Testis (tissue), 3 donors: ENCODE data around the gene CXorf49. TPM values are rescaled to one million over a fixed set of nuclear protein-coding genes. Genes with fewer than 3 reads are reported as not detected.

Source experiments
- DNase-seq: peaks from one replicate; pipeline ENCODE4 v3.0.0-alpha.2; 2019
- H3K27ac ChIP-seq, 2 donors: fragments of 200-600 bp; sonication (generic); one replicate each; pipeline ENCODE4 v1.5.1; 2019
- H3K27me3 ChIP-seq: fragments of 200-600 bp; sonication (generic); one replicate; pipeline ENCODE4 v1.5.1; 2019
- H3K36me3 ChIP-seq: fragments of 200-600 bp; sonication (generic); one replicate; pipeline ENCODE4 v1.5.1; 2017; ENCODE audit warnings: low read depth; ENCODE audit errors: missing control alignments
- H3K4me1 ChIP-seq: fragments of 200-600 bp; sonication (generic); one replicate; pipeline ENCODE4 v1.5.1; 2019
- H3K4me3 ChIP-seq, 2 donors: fragments of 200-600 bp; sonication (generic); one replicate each; pipeline ENCODE4 v1.5.1; 2017 to 2019
- H3K9me3 ChIP-seq: fragments of 200-600 bp; sonication (generic); one replicate; pipeline ENCODE4 v1.5.1; 2017
- CTCF ChIP-seq, 3 experiments: fragments of 450-650 bp in 2 of 3; fragments of 200-600 bp in 1 of 3; sonication (generic) in 1 of 3; IDR thresholded peaks; one replicate each; pipeline ENCODE4 v1.5.1; 2016 to 2019; ENCODE audit warnings: antibody characterized with exemption in 3 of 3, mild to moderate bottlenecking in 2 of 3, moderate library complexity in 1 of 3
- POLR2A ChIP-seq: fragments of 450-650 bp; IDR thresholded peaks from one replicate; pipeline ENCODE4 v1.6.1; 2017; ENCODE audit warnings: antibody characterized with exemption, mild to moderate bottlenecking, moderate library complexity
- WGBS, 2 donors: methylation state at CpG; one replicate each; pipeline ENCODE4 v1.1.5; 2018; 5-methylcytosine and 5-hydroxymethylcytosine counted together
- intact Hi-C: fragments of 100-400 bp; cut with DNase I; formaldehyde crosslinking; loops from one replicate; pipeline ENCODE4 v1.15.1; 2023; ENCODE audit warnings: low total_unique reads
- polyA plus RNA-seq: library from polyadenylated mRNA; stranded (reverse); fragments of 350-450 nt; fragmentation: Illumina TruSeq; extraction: RNeasy Lipid Tissue Mini Kit (QIAGEN cat#74804); gene quantifications from one replicate; pipeline ENCODE4 v1.2.3, GENCODE V29; 2014; ENCODE audit warnings: low read depth, low replicate concordance; ENCODE audit not compliant: insufficient read depth
- small RNA-seq, 2 donors: library from RNA; depleted of rRNA; stranded (forward); fragments of <200 nt; gene quantifications; one replicate each; pipeline ENCODE3, GENCODE V24; 2016
- total RNA-seq, 2 donors: library from RNA; depleted of rRNA; stranded (reverse); fragments of >200 nt; gene quantifications; one replicate each; pipeline ENCODE4 v1.2.3, GENCODE V29; 2016

The CXorf49 gene
- total and polyA plus RNA-seq, 3 donors from 2014 or later, result 6.0 to 19.1 (median 6.9) TPM

- peak within 1 kb of the TSS; percentile 4 to 23 for H3K4me3 ChIP-seq
- no peaks in the 10 kb centered on the region for H3K36me3 ChIP-seq
- intact Hi-C loops, result no loop called here
- H3K27me3 ChIP-seq, result no peaks in the 10 kb centered on the region
- no peak for TF ChIP-seq POLR2A
- WGBS, 2 donors, result 60 to 94% methylated on average over 6 to 27 of the region's 50 CpGs
- H3K27ac ChIP-seq, result no peak within 1 kb of the TSS
- DNase-seq, result peak; percentile 67
- no peaks in the 10 kb centered on the region for H3K9me3 ChIP-seq
- no peaks in the 10 kb centered on the region for H3K4me1 ChIP-seq
Measured at GRCh38 chrX:71667328-71668247, 50.5 kb downstream of the CXorf49 start, which contains the start of gene LOC101059915. Gene LOC101059915, plus strand, starts transcription at chrX:71667546.

- TF ChIP-seq CTCF (IDR thresholded peaks at IDR 0.05) (no peak), POLR2A (no peak)
- H3K27me3 ChIP-seq, result no peaks in the 10 kb centered on the region
- peak overlapping the region; percentile 4 to 23 for H3K4me3 ChIP-seq
- WGBS, 2 donors, result 55 to 71% methylated on average over 18 to 45 of the region's 48 CpGs
- H3K9me3 ChIP-seq, result no peaks in the 10 kb centered on the region
- intact Hi-C loops, result no loop called here
- H3K36me3 ChIP-seq, result no peaks in the 10 kb centered on the region
- no peak overlapping the region for H3K27ac ChIP-seq
- H3K4me1 ChIP-seq, result no peaks in the 10 kb centered on the region
- DNase-seq, result peak; percentile 53
Measured at GRCh38 chrX:71666240-71667223, 51.6 kb downstream of the CXorf49 start.

- no peaks in the 10 kb centered on the region for H3K27me3 ChIP-seq
- intact Hi-C loops, result no loop called here
Measured at GRCh38 chrX:71665747-71666146, 52.3 kb downstream of the CXorf49 start.

GRCh38 chrX:71664889-71665491 lies 53.1 kb downstream of the CXorf49 start:
- intact Hi-C loops, result no loop called here
- no peaks in the 10 kb centered on the region for H3K4me1 ChIP-seq
- no peak for TF ChIP-seq POLR2A
- no peak for TF ChIP-seq CTCF (IDR thresholded peaks at IDR 0.05)
- H3K27ac ChIP-seq, result no peak overlapping the region
- 71 to 77% methylated on average over 8 to 16 of the region's 16 CpGs for WGBS, 2 donors
- no peak overlapping the region for H3K4me3 ChIP-seq
- no peak for DNase-seq
- H3K27me3 ChIP-seq, result no peaks in the 10 kb centered on the region
- no peaks in the 10 kb centered on the region for H3K36me3 ChIP-seq
- H3K9me3 ChIP-seq, result no peaks in the 10 kb centered on the region

More at GRCh38 chrX:71665747-71666146, 52.3 kb downstream of the CXorf49 start:
- Histone ChIP-seq H3K36me3 (no peaks in the 10 kb centered on the region), H3K27ac (no peak overlapping the region), H3K4me1 (no peaks in the 10 kb centered on the region), H3K4me3 (no peak overlapping the region), H3K9me3 (no peaks in the 10 kb centered on the region)
- 64% methylated on average over 10 of the region's 10 CpGs; no CpG with 5 or more reads in 1 of the 2 donors for WGBS, 2 donors
- TF ChIP-seq CTCF (IDR thresholded peaks at IDR 0.05), result no peak
- no peak for TF ChIP-seq POLR2A
- no peak for DNase-seq

Small RNA genes lying within 50 kb of the gene (small RNA-seq; reads per million reads assigned to genes)
- 0 reads per million in 2 donors for gene BX276092.4
- gene BX276092.6, result 0 reads per million in 2 donors
- gene BX276092.8, result 0 reads per million in 2 donors

Other genes with a start within 250 kb of the CXorf49 start
- gene OGT, start 185.2 kb downstream of the CXorf49 start, total RNA-seq, result 100 to 1,000 TPM; 113 to 154 TPM
- gene OGT, start 185.2 kb downstream of the CXorf49 start, polyA plus RNA-seq, result 48.0 TPM
- 10 to 100 TPM; 30.0 to 30.7 TPM for gene GCNA, start 139.8 kb downstream of the CXorf49 start, total RNA-seq
- 18.4 TPM for gene GCNA, start 139.8 kb downstream of the CXorf49 start, polyA plus RNA-seq
- gene CXCR3, start 99.8 kb downstream of the CXorf49 start, total RNA-seq, result under 1 TPM; 0.24 to 0.43 TPM
- gene CXCR3, start 99.8 kb downstream of the CXorf49 start, polyA plus RNA-seq, result 1.3 TPM
- gene CXorf49B, start 45.1 kb upstream of the CXorf49 start, total RNA-seq, result 1 to 10 TPM in 1 of 2 donors, not detected in 1; 6.9 TPM
- 6.0 TPM for gene CXorf49B, start 45.1 kb upstream of the CXorf49 start, polyA plus RNA-seq
- gene NHSL2, start 192.6 kb upstream of the CXorf49 start, total RNA-seq, result 10 to 100 TPM; 32.5 to 33.1 TPM
- gene NHSL2, start 192.6 kb upstream of the CXorf49 start, polyA plus RNA-seq, result 9.5 TPM